ENCODE measurements around the gene RAP1GAP. TPM values are rescaled to one million over a fixed set of nuclear protein-coding genes. Genes with fewer than 3 reads are reported as not detected.

Gene RAP1GAP
- total and polyA plus RNA-seq, 5 donors from 2014 or later: 0.84 TPM; not detected in 4

DNA sequence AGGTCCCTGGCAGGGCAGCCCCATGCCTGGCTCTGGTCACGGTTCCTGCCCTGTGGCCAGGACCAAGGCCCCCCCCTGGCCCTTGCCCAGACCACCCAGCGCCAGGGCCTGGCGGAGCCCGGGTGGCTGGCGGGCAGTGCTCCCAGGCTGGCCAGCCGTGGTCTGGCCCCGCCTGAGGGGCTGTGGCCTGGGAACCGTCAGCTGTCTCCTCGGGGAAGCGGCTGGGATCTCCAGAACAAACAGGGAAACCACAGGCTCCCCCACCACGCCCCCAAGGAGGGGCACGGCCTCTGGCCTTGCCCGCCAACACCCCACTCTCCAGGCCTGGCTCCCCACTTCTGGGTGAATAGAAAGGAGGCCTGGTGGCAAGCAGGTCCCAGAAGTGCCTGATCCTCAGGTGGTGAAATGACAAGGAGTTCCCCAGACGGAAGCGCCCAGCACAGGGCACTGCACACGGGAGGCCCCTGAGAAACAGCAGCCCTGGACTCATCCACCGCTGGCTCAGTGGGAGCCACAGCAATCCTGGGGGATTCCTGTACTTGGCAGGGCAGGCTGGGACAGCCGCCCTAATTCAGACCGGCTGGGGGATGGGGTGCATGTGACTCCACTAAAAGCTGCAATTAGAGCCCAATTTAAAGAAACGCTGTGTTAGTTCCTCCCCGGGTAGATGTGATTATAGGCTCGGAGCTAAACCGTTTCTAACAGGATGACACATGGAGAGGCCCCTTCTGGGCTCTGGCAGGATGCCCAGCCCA, 78.9 kb downstream of the RAP1GAP start:
- no peaks in the 10 kb centered on the region for H3K4me1 Mint-ChIP-seq
- H3K9me3 Mint-ChIP-seq: no peaks in the 10 kb centered on the region
- Histone ChIP-seq H3K9me3 (ENCODE audit: control insufficient read depth in 2 of 2, low read length in 2 of 2) (no peaks in the 10 kb centered on the region), H3K4me3 (ENCODE audit: low read depth, low read length) (no peak overlapping the region), H3K36me3 (ENCODE audit: control insufficient read depth, insufficient read depth, low read length) (no peaks in the 10 kb centered on the region), H3K27ac (ENCODE audit: insufficient read depth, low read length, poor library complexity, severe bottlenecking) (no peak overlapping the region), H3K4me1 (ENCODE audit: control insufficient read depth, insufficient read depth, low read length, poor library complexity, severe bottlenecking) (no peaks in the 10 kb centered on the region), H3K27me3 (ENCODE audit: control insufficient read depth, insufficient read depth, low read length) (no peaks in the 10 kb centered on the region)
- H3K4me3 Mint-ChIP-seq: no peak overlapping the region
- H3K27ac Mint-ChIP-seq: no peak overlapping the region
- peaks cover 7% of the 10 kb centered on the region for H3K27me3 Mint-ChIP-seq
- H3K36me3 Mint-ChIP-seq: no peaks in the 10 kb centered on the region
- DNase-seq (no peak), ATAC-seq (ENCODE audit: low read depth in 2 of 2) (no peak)

DNA sequence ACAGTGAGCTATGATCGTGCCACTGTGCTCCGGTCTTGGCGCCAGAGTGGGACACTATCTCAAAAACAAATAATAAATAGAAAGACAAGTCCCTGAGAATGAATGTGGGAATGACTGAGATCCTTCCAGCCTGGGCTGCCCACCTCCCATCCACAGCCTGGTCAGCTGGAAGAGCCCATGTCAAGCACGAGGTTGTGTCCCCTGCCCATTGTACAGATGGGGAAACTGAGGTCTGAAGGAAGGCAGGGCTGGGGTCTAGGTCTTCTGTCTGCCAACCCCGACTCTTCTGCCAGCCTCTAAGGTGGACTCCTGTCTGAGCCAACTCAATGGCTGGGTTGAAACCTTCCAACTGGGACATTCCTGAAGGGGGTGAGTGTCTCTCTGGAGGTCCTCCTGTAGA, 79.5 kb downstream of the RAP1GAP start:
- Mint-ChIP-seq H3K4me1 (no peaks in the 10 kb centered on the region), H3K36me3 (no peaks in the 10 kb centered on the region), H3K27ac (no peak overlapping the region), H3K27me3 (peaks cover 6% of the 10 kb centered on the region), H3K4me3 (no peak overlapping the region), H3K9me3 (no peaks in the 10 kb centered on the region)
- DNase-seq (no peak), ATAC-seq (ENCODE audit: low read depth in 2 of 2) (no peak)
- Histone ChIP-seq H3K27me3 (ENCODE audit: control insufficient read depth, insufficient read depth, low read length) (no peaks in the 10 kb centered on the region), H3K4me1 (ENCODE audit: control insufficient read depth, insufficient read depth, low read length, poor library complexity, severe bottlenecking) (no peaks in the 10 kb centered on the region), H3K36me3 (ENCODE audit: control insufficient read depth, insufficient read depth, low read length) (no peaks in the 10 kb centered on the region), H3K9me3 (ENCODE audit: control insufficient read depth in 2 of 2, low read length in 2 of 2) (no peaks in the 10 kb centered on the region), H3K4me3 (ENCODE audit: low read depth, low read length) (no peak overlapping the region), H3K27ac (ENCODE audit: insufficient read depth, low read length, poor library complexity, severe bottlenecking) (no peak overlapping the region)

DNA sequence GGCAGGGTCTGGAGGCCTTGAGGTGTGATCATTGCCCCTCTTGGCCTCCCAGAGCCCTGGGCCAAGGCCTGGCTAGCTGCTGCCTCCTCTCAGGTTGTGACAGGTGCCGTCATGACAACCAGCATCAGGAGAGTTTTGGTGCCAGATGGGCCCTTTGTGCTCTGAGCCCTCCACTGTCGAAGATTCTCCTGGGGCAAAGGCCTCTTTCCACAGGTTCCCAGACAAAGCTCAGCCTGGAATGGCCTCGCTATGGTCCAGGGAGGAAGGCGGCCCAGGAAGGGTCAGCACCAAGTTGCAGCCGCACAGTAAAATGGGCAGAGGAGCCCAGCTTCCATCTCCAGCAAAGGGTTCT, 81.6 kb downstream of the RAP1GAP start:
- Mint-ChIP-seq H3K27me3 (peaks cover 2% of the 10 kb centered on the region), H3K36me3 (no peaks in the 10 kb centered on the region), H3K9me3 (peaks cover 0 to 1% (median 0%) of the 10 kb centered on the region in 7 donors), H3K4me3 (no peak overlapping the region), H3K27ac (no peak overlapping the region), H3K4me1 (no peaks in the 10 kb centered on the region)
- H3K36me3 ChIP-seq (ENCODE audit: control insufficient read depth, insufficient read depth, low read length): no peaks in the 10 kb centered on the region
- H3K27ac ChIP-seq (ENCODE audit: insufficient read depth, low read length, poor library complexity, severe bottlenecking): no peak overlapping the region
- no peak for ATAC-seq (ENCODE audit: low read depth in 2 of 2)
- H3K27me3 ChIP-seq (ENCODE audit: control insufficient read depth, insufficient read depth, low read length): no peaks in the 10 kb centered on the region
- no peak for DNase-seq
- H3K4me3 ChIP-seq (ENCODE audit: low read depth, low read length): no peak overlapping the region
- H3K9me3 ChIP-seq (ENCODE audit: control insufficient read depth in 2 of 2, low read length in 2 of 2): no peaks in the 10 kb centered on the region
- no peaks in the 10 kb centered on the region for H3K4me1 ChIP-seq (ENCODE audit: control insufficient read depth, insufficient read depth, low read length, poor library complexity, severe bottlenecking)

DNA sequence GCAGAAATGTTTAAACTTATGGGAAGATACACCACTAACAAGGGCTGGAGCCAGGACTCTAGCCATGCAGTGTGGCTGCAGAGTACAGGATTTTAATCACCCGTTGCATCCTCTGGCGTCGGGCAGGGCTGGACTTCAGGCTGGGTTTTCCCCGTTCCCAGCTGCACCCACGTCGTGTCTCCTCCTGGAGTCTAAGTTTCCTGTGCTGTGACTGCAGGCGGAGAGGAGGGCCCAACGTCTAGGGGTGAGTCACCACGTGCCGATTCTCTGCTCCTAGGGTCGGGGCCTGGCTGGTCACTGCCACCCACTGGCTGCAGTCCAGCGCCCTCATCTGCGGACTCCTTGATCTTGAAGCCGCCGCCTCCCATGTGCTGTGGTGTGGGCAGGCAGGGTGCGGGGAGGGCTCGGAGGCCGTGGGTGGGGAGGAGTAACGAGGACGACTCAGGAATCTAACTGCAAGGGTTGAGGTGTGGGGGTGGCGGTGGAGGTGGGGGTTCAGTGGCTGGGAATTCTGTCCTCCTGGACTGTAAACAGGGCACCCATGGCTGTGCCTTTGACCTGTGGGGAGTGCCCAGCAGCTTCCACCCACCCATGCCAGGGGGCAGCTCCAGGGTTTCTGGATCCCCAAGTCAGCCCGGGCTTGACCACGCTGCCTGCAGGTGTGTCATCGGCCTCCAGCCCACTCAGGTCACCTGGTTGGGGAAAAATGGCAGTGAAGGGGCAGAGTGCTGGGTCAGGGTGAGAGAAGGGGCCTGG, 82.1 kb downstream of the RAP1GAP start:
- no peak overlapping the region for H3K4me3 Mint-ChIP-seq
- no peak overlapping the region for H3K27ac Mint-ChIP-seq
- Histone ChIP-seq H3K27ac (ENCODE audit: insufficient read depth, low read length, poor library complexity, severe bottlenecking) (no peak overlapping the region), H3K27me3 (ENCODE audit: control insufficient read depth, insufficient read depth, low read length) (no peaks in the 10 kb centered on the region), H3K9me3 (ENCODE audit: control insufficient read depth in 2 of 2, low read length in 2 of 2) (no peaks in the 10 kb centered on the region), H3K4me3 (ENCODE audit: low read depth, low read length) (no peak overlapping the region), H3K4me1 (ENCODE audit: control insufficient read depth, insufficient read depth, low read length, poor library complexity, severe bottlenecking) (no peaks in the 10 kb centered on the region), H3K36me3 (ENCODE audit: control insufficient read depth, insufficient read depth, low read length) (no peaks in the 10 kb centered on the region)
- peaks cover 0 to 1% (median 0%) of the 10 kb centered on the region in 7 donors for H3K9me3 Mint-ChIP-seq
- H3K4me1 Mint-ChIP-seq: no peaks in the 10 kb centered on the region
- no peaks in the 10 kb centered on the region for H3K27me3 Mint-ChIP-seq
- ATAC-seq (ENCODE audit: low read depth in 2 of 2) (no peak), DNase-seq (no peak)
- no peaks in the 10 kb centered on the region for H3K36me3 Mint-ChIP-seq

DNA sequence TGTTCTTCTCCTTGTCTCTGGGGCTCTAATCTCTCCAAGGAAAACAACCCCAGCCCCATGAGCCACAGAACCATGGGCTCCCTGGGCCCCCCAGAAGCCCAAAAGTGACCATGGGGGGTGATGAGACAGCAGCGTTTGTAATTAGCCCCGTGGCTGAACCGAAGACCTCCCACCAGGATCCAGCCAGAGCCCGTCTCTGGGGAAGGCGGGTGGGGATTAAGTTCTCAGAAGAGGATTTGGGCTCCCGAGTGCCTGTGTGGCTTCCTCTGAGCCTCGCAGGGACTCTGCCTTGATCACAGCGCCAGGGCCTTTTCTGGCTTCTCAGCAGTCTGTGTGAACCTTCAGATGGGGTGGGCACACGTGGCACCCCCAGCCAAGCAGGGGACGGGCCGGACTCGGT, 82.9 kb downstream of the RAP1GAP start:
- Mint-ChIP-seq H3K4me1 (no peaks in the 10 kb centered on the region), H3K4me3 (no peak overlapping the region), H3K9me3 (peaks cover 0 to 1% (median 0%) of the 10 kb centered on the region in 7 donors), H3K36me3 (no peaks in the 10 kb centered on the region), H3K27me3 (no peaks in the 10 kb centered on the region), H3K27ac (no peak overlapping the region)
- no peak for ATAC-seq (ENCODE audit: low read depth in 2 of 2)
- H3K4me3 ChIP-seq (ENCODE audit: low read depth, low read length): no peak overlapping the region
- no peaks in the 10 kb centered on the region for H3K27me3 ChIP-seq (ENCODE audit: control insufficient read depth, insufficient read depth, low read length)
- H3K4me1 ChIP-seq (ENCODE audit: control insufficient read depth, insufficient read depth, low read length, poor library complexity, severe bottlenecking): no peaks in the 10 kb centered on the region
- no peaks in the 10 kb centered on the region for H3K36me3 ChIP-seq (ENCODE audit: control insufficient read depth, insufficient read depth, low read length)
- no peak overlapping the region for H3K27ac ChIP-seq (ENCODE audit: insufficient read depth, low read length, poor library complexity, severe bottlenecking)
- no peak for DNase-seq
- no peaks in the 10 kb centered on the region for H3K9me3 ChIP-seq (ENCODE audit: control insufficient read depth in 2 of 2, low read length in 2 of 2)

DNA sequence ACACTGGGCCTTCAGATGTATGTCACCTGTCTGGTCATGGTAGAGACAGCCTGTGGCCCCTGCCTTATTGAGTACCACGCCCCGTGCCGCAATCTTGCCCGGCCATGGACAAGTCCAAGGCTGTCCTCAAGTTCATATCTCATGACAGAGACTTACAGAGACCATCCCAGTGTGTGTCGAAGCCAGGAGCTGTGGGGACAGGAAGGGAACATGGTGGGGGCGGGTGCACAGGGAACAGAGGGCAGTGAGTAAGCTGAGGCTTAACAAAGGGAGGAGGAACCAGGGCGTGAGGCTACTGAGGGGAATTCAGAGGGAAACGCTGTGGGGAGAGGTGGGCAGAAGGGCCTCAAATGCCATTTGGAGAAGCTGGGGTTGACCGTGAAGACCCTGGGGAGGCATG, 84.1 kb downstream of the RAP1GAP start:
- Mint-ChIP-seq H3K9me3 (peaks cover 0 to 1% (median 0%) of the 10 kb centered on the region in 7 donors), H3K4me3 (no peak overlapping the region), H3K36me3 (no peaks in the 10 kb centered on the region), H3K27me3 (no peaks in the 10 kb centered on the region), H3K4me1 (no peaks in the 10 kb centered on the region), H3K27ac (no peak overlapping the region)
- no peak overlapping the region for H3K27ac ChIP-seq (ENCODE audit: insufficient read depth, low read length, poor library complexity, severe bottlenecking)
- DNase-seq: no peak
- no peak for ATAC-seq (ENCODE audit: low read depth in 2 of 2)
- H3K4me1 ChIP-seq (ENCODE audit: control insufficient read depth, insufficient read depth, low read length, poor library complexity, severe bottlenecking): no peaks in the 10 kb centered on the region
- no peak overlapping the region for H3K4me3 ChIP-seq (ENCODE audit: low read depth, low read length)
- no peaks in the 10 kb centered on the region for H3K36me3 ChIP-seq (ENCODE audit: control insufficient read depth, insufficient read depth, low read length)
- no peaks in the 10 kb centered on the region for H3K9me3 ChIP-seq (ENCODE audit: control insufficient read depth in 2 of 2, low read length in 2 of 2)
- H3K27me3 ChIP-seq (ENCODE audit: control insufficient read depth, insufficient read depth, low read length): no peaks in the 10 kb centered on the region

DNA sequence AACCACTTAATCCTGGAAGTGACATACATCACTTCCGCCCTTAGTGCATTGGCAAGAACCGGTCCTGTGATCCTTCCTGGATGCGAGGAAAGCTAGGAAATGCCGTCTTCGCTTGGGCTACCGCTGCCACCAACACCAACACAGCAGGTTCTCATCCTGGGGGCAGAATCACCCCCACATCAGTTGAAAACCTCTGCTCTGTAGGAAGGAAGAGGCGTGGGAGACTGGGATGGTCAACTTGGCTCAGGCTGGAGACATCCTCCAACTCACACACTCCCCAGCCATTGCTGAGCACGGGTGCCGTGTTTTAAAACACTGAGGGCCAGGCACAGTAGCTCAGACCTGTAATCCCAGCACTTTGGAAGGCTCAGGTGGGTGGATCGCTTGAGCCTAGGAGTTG, 85.1 kb downstream of the RAP1GAP start:
- no peak overlapping the region for H3K4me3 Mint-ChIP-seq

DNA sequence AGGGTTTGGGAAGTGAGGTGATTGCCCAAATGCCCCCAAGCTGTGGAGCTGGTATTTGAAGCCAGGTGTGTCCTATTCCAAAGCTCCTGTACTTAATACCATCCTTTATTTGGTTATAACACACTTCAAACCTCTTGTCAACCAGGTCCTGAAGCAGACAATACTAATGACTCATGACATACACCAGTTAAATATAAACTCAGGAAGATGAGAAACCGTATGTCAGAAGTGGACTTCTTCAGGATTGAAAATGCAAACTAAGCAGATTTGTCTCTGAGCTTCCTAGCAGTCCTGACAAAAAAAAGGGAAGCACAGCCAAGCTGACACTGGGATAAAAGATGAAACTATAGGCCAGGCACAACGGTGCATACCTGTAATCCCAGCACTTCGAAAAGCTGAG, 89.4 kb downstream of the RAP1GAP start:
- Mint-ChIP-seq H3K27me3 (no peaks in the 10 kb centered on the region), H3K27ac (no peak overlapping the region), H3K36me3 (no peaks in the 10 kb centered on the region), H3K4me1 (no peaks in the 10 kb centered on the region), H3K4me3 (no peak overlapping the region), H3K9me3 (peaks cover 0 to 1% (median 0%) of the 10 kb centered on the region in 7 donors)
- ATAC-seq (ENCODE audit: low read depth in 2 of 2) (no peak), DNase-seq (no peak)
- Histone ChIP-seq H3K4me1 (ENCODE audit: control insufficient read depth, insufficient read depth, low read length, poor library complexity, severe bottlenecking) (no peaks in the 10 kb centered on the region), H3K9me3 (ENCODE audit: control insufficient read depth in 2 of 2, low read length in 2 of 2) (no peaks in the 10 kb centered on the region), H3K27ac (ENCODE audit: insufficient read depth, low read length, poor library complexity, severe bottlenecking) (no peak overlapping the region), H3K27me3 (ENCODE audit: control insufficient read depth, insufficient read depth, low read length) (no peaks in the 10 kb centered on the region), H3K36me3 (ENCODE audit: control insufficient read depth, insufficient read depth, low read length) (no peaks in the 10 kb centered on the region), H3K4me3 (ENCODE audit: low read depth, low read length) (no peak overlapping the region)

More for the DNA sequence above, 85.1 kb downstream of the RAP1GAP start:
- H3K27me3 ChIP-seq (ENCODE audit: control insufficient read depth, insufficient read depth, low read length): no peaks in the 10 kb centered on the region
- Mint-ChIP-seq H3K27me3 (no peaks in the 10 kb centered on the region), H3K36me3 (no peaks in the 10 kb centered on the region), H3K27ac (no peak overlapping the region), H3K4me1 (no peaks in the 10 kb centered on the region), H3K9me3 (peaks cover 0 to 1% (median 0%) of the 10 kb centered on the region in 7 donors)
- H3K4me1 ChIP-seq (ENCODE audit: control insufficient read depth, insufficient read depth, low read length, poor library complexity, severe bottlenecking): no peaks in the 10 kb centered on the region
- H3K27ac ChIP-seq (ENCODE audit: insufficient read depth, low read length, poor library complexity, severe bottlenecking): no peak overlapping the region
- H3K36me3 ChIP-seq (ENCODE audit: control insufficient read depth, insufficient read depth, low read length): no peaks in the 10 kb centered on the region
- no peaks in the 10 kb centered on the region for H3K9me3 ChIP-seq (ENCODE audit: control insufficient read depth in 2 of 2, low read length in 2 of 2)
- DNase-seq: no peak
- no peak for ATAC-seq (ENCODE audit: low read depth in 2 of 2)
- no peak overlapping the region for H3K4me3 ChIP-seq (ENCODE audit: low read depth, low read length)
